ENCODE results near the gene PAGR1. TPM values are rescaled to one million over a fixed set of nuclear protein-coding genes. Genes with fewer than 3 reads are reported as not detected.
A peak's percentile ranks its signal among the peaks of the same experiment; 100 is the strongest.

The PAGR1 gene
- total and polyA plus RNA-seq, 2 of the 13 experiments (the other 11 are each of a cell fraction or from before 2014, with no cell fraction given): 9.8 to 66.4 TPM

GRCh38 chr16:29862884-29863668, 47.1 kb downstream of the PAGR1 start, which contains the start of gene CDIPT (continued):
- TF ChIP-seq KLF15 (CRISPR knock-in tag; IDR thresholded peaks at IDR 0.05; ENCODE audit: borderline replicate concordance) (no peak), ZNF713 (CRISPR knock-in tag; IDR thresholded peaks at IDR 0.05) (no peak), NFRKB (IDR thresholded peaks at IDR 0.05) (no peak), ZNF572 (CRISPR knock-in tag; IDR thresholded peaks at IDR 0.05) (no peak; the same call in 1 of the 2 replicates), RCOR2 (CRISPR knock-in tag; IDR thresholded peaks at IDR 0.05) (0 out of 2 replicates have a peak, but pooled peaks have one; percentile 38), AHR (CRISPR knock-in tag; IDR thresholded peaks at IDR 0.05) (no peak), NFIB (CRISPR knock-in tag; IDR thresholded peaks at IDR 0.05; ENCODE audit: borderline replicate concordance) (no peak), ZNF652 (CRISPR knock-in tag; IDR thresholded peaks at IDR 0.05; ENCODE audit: borderline replicate concordance, low read depth) (peak; percentile 58; the same call in 1 of the 2 replicates), GLI4 (CRISPR knock-in tag; IDR thresholded peaks at IDR 0.05; ENCODE audit: borderline replicate concordance) (no peak; the same call in 1 of the 2 replicates), KAT8 (CRISPR knock-in tag; IDR thresholded peaks at IDR 0.05) (peak; percentile 95), EEA1 (CRISPR knock-in tag; IDR thresholded peaks at IDR 0.05; ENCODE audit: borderline replicate concordance) (peak; percentile 98), ZNF674 (CRISPR knock-in tag; IDR thresholded peaks at IDR 0.05; ENCODE audit: low read depth) (no peak), HNRNPH1 (optimal IDR thresholded peaks at IDR 0.05; ENCODE audit: low read depth, low read length) (no peak), ZNF749 (CRISPR knock-in tag; IDR thresholded peaks at IDR 0.05; ENCODE audit: borderline replicate concordance) (no peak), EP300 (IDR thresholded peaks at IDR 0.05; ENCODE audit: low read depth in 2 of 2, low read length in 2 of 2) (peak in 1 of 2 experiments; percentile 50; a peak in 3 of 4 replicates), EP300 (CRISPR knock-in tag; IDR thresholded peaks at IDR 0.05; ENCODE audit: borderline replicate concordance) (peak; percentile 71; the same call in 1 of the 2 replicates), GATAD1 (CRISPR knock-in tag; IDR thresholded peaks at IDR 0.05) (peak; percentile 90), ZSCAN30 (CRISPR knock-in tag; IDR thresholded peaks at IDR 0.05) (0 out of 2 replicates have a peak, but pooled peaks have one; percentile 91), FOXK2 (IDR thresholded peaks at IDR 0.05) (peak; percentile 100), SMAD1 (CRISPR knock-in tag; IDR thresholded peaks at IDR 0.05; ENCODE audit: borderline replicate concordance, low read depth) (peak; percentile 80; the same call in 1 of the 2 replicates), PAF1 (CRISPR knock-in tag; IDR thresholded peaks at IDR 0.05) (no peak), BRD4 (CRISPR knock-in tag; IDR thresholded peaks at IDR 0.05) (peak; percentile 22; the same call in 1 of the 2 replicates), REPIN1 (CRISPR knock-in tag; IDR thresholded peaks at IDR 0.05; ENCODE audit: borderline replicate concordance, low read depth) (peak; percentile 77)
- TF ChIP-seq, protein P1, sequence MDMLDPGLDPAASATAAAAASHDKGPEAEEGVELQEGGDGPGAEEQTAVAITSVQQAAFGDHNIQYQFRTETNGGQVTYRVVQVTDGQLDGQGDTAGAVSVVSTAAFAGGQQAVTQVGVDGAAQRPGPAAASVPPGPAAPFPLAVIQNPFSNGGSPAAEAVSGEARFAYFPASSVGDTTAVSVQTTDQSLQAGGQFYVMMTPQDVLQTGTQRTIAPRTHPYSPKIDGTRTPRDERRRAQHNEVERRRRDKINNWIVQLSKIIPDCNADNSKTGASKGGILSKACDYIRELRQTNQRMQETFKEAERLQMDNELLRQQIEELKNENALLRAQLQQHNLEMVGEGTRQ (IDR thresholded peaks at IDR 0.05; ENCODE audit: low read depth, low read length): no peak
- TF ChIP-seq, protein P1 (CRISPR knock-in tag; IDR thresholded peaks at IDR 0.05; ENCODE audit: borderline replicate concordance): no peak; the same call in 1 of the 2 replicates
- TF ChIP-seq, protein P2, sequence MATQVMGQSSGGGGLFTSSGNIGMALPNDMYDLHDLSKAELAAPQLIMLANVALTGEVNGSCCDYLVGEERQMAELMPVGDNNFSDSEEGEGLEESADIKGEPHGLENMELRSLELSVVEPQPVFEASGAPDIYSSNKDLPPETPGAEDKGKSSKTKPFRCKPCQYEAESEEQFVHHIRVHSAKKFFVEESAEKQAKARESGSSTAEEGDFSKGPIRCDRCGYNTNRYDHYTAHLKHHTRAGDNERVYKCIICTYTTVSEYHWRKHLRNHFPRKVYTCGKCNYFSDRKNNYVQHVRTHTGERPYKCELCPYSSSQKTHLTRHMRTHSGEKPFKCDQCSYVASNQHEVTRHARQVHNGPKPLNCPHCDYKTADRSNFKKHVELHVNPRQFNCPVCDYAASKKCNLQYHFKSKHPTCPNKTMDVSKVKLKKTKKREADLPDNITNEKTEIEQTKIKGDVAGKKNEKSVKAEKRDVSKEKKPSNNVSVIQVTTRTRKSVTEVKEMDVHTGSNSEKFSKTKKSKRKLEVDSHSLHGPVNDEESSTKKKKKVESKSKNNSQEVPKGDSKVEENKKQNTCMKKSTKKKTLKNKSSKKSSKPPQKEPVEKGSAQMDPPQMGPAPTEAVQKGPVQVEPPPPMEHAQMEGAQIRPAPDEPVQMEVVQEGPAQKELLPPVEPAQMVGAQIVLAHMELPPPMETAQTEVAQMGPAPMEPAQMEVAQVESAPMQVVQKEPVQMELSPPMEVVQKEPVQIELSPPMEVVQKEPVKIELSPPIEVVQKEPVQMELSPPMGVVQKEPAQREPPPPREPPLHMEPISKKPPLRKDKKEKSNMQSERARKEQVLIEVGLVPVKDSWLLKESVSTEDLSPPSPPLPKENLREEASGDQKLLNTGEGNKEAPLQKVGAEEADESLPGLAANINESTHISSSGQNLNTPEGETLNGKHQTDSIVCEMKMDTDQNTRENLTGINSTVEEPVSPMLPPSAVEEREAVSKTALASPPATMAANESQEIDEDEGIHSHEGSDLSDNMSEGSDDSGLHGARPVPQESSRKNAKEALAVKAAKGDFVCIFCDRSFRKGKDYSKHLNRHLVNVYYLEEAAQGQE (IDR thresholded peaks at IDR 0.05; ENCODE audit: borderline replicate concordance in 1 of 2, low read depth in 1 of 2, low read length in 2 of 2): peak in 1 of 2 experiments; percentile 34; a peak in 2 of 4 replicates

Data from HepG2 (cell line).